Keratinocyte (primary cell): ENCODE results near the gene FAM107B. TPM values are rescaled to one million over a fixed set of nuclear protein-coding genes. Genes with fewer than 3 reads are reported as not detected.

ENCODE experiments used
- DNase-seq: peaks from one replicate; pipeline ENCODE4 v3.0.0-alpha.2; 2011; ENCODE audit warnings: low read depth, missing footprints, low spot score
- FAIRE-seq: peaks from 2 replicates; lab custom pipeline; 2011; peaks lifted over from hg19 to GRCh38; lab: Jason Lieb, UNC
- H2AFZ ChIP-seq: 2 replicates; pipeline ENCODE4 v1.6.0; 2012; ENCODE audit warnings: low read length, control low read depth, inconsistent platforms; ENCODE audit not compliant: control insufficient read depth
- H3K27ac ChIP-seq: 2 replicates; pipeline ENCODE4 v1.5.1; 2011; ENCODE audit warnings: low read length; ENCODE audit not compliant: control insufficient read depth, insufficient read depth
- H3K27me3 ChIP-seq: 3 replicates; pipeline ENCODE4 v1.6.0; 2011; ENCODE audit warnings: low read length; ENCODE audit not compliant: control insufficient read depth, insufficient read depth; ENCODE audit errors: extremely low read depth
- H3K36me3 ChIP-seq, 2 experiments: 2 replicates in 1 of 2; 3 replicates in 1 of 2; pipeline ENCODE4 v1.5.1; 2011; ENCODE audit warnings: low read length in 2 of 2, mild to moderate bottlenecking in 1 of 2; ENCODE audit not compliant: control insufficient read depth in 2 of 2, insufficient read depth in 2 of 2; ENCODE audit errors: extremely low read depth in 1 of 2
- H3K4me1 ChIP-seq: 3 replicates; pipeline ENCODE4 v1.5.1; 2011; ENCODE audit warnings: low read length; ENCODE audit not compliant: control insufficient read depth, insufficient read depth; ENCODE audit errors: extremely low read depth
- H3K4me2 ChIP-seq: 3 replicates; pipeline ENCODE4 v1.6.0; 2011; ENCODE audit warnings: low read depth, low read length; ENCODE audit not compliant: control insufficient read depth, insufficient read depth; ENCODE audit errors: extremely low read depth
- H3K4me3 ChIP-seq, 3 experiments: fragments of 200-600 bp in 1 of 3; sonication (generic) in 1 of 3; 2 replicates in 2 of 3; 3 replicates in 1 of 3; pipeline ENCODE4 v1.5.1; 2011 to 2016; ENCODE audit warnings: low read length in 3 of 3, mild to moderate bottlenecking in 3 of 3, control low read depth in 2 of 3, inconsistent platforms in 1 of 3, low read depth in 1 of 3, mixed read lengths in 1 of 3, mixed run types in 1 of 3, moderate library complexity in 1 of 3; ENCODE audit not compliant: control insufficient read depth in 2 of 3, insufficient read depth in 2 of 3; ENCODE audit errors: extremely low read depth in 1 of 3
- H3K79me2 ChIP-seq: 2 replicates; pipeline ENCODE4 v1.6.0; 2012; ENCODE audit warnings: low read length; ENCODE audit not compliant: control insufficient read depth, insufficient read depth
- H3K9ac ChIP-seq: 3 replicates; pipeline ENCODE4 v1.6.0; 2011; ENCODE audit warnings: low read length; ENCODE audit not compliant: control insufficient read depth, insufficient read depth; ENCODE audit errors: extremely low read depth
- H3K9me1 ChIP-seq: 3 replicates; pipeline ENCODE4 v1.6.0; 2011; ENCODE audit warnings: low read length; ENCODE audit not compliant: control insufficient read depth, insufficient read depth; ENCODE audit errors: extremely low read depth
- H3K9me3 ChIP-seq: 2 replicates; pipeline ENCODE4 v1.5.1; 2012; ENCODE audit warnings: low read depth, low read length; ENCODE audit not compliant: control insufficient read depth
- H4K20me1 ChIP-seq: 3 replicates; pipeline ENCODE4 v1.6.0; 2011; ENCODE audit warnings: low read length; ENCODE audit not compliant: control insufficient read depth, insufficient read depth; ENCODE audit errors: extremely low read depth
- CTCF ChIP-seq, 3 experiments: IDR thresholded peaks in 1 of 3; conservative IDR thresholded peaks in 1 of 3; optimal IDR thresholded peaks in 1 of 3; 2 replicates in 2 of 3; 3 replicates in 1 of 3; pipeline versions ENCODE3 to v1.5.1; 2011; ENCODE audit warnings: low read length in 3 of 3, mild to moderate bottlenecking in 3 of 3, moderate library complexity in 2 of 3, control low read depth in 1 of 3, inconsistent platforms in 1 of 3; ENCODE audit not compliant: insufficient read depth in 2 of 3; ENCODE audit errors: extremely low read depth in 1 of 3
- EZH2 ChIP-seq: IDR thresholded peaks from one replicate; pipeline ENCODE4 v1.6.1; 2012; ENCODE audit warnings: inconsistent platforms, mild to moderate bottlenecking, low read length, moderate library complexity
- dilution Hi-C: fragments of 300-500 bp; cut with MboI; formaldehyde crosslinking; loops from one replicate; pipeline ENCODE4 v1.7.0; 2020; ENCODE audit warnings: low sequenced_read_pairs; ENCODE audit not compliant: extremely low pct_ligation_motif_present
- polyA plus RNA-seq, 5 experiments: library from polyadenylated mRNA; depleted of rRNA in 3 of 5; stranded (reverse) in 3 of 5; stranded (forward) in 1 of 5; unstranded in 1 of 5; fragments of >200 nt; gene quantifications; 1 replicate in 1 of 5; 2 replicates in 3 of 5; 3 replicates in 1 of 5; pipeline versions ENCODE4 v1.2.1 to v1.2.3, GENCODE V29; 2011 to 2012; ENCODE audit warnings: missing spikeins in 2 of 5, low read depth in 1 of 5, low replicate concordance in 1 of 5

FAM107B gene
- polyA plus RNA-seq, 1 donor (not counting 4 experiments of a cell fraction or from before 2014, with no cell fraction given), result 8.7 TPM

GRCh38 chr10:14692344-14693076, 82.2 kb downstream of the FAM107B start:
- Histone ChIP-seq H3K9me3 (no peaks in the 10 kb centered on the region), H3K9me1 (no peaks in the 10 kb centered on the region), H3K79me2 (no peaks in the 10 kb centered on the region), H3K4me1 (no peaks in the 10 kb centered on the region), H2AFZ (no peak overlapping the region), H3K4me3 (no peak overlapping the region), H3K27ac (no peak overlapping the region), H3K27me3 (no peaks in the 10 kb centered on the region), H3K4me2 (no peak overlapping the region), H4K20me1 (no peaks in the 10 kb centered on the region), H3K36me3 (no peaks in the 10 kb centered on the region), H3K9ac (no peak overlapping the region)
- no peak for FAIRE-seq
- dilution Hi-C loops, result no loop called here
- DNase-seq, result no peak
- TF ChIP-seq EZH2 (no peak), CTCF (optimal IDR thresholded peaks at IDR 0.05 in 1 of 3, IDR thresholded peaks at IDR 0.05 in 1 of 3, conservative IDR thresholded peaks at IDR 0.05 in 1 of 3; ENCODE audit: extremely low read depth in 1 of 3, insufficient read depth in 2 of 3, low read length in 3 of 3) (no peak)

DNA sequence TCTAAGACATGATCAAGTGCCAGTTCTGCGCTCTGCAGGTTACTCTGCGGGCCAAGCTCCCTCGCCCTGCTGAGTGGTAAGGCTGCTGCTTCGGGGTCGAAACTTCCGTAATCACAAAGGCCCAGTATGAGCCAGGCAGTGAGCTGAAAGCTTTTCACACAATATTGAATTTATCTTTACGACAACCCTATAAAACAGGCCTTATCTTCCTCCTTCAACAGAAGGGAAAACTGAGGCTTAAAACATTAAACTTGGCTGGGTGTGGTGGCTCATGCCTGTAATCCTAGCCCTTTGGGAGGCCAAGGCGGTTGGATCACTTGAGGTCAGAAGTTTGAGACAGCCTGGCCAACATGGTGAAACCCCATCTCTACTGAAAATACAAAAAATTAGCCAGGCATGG, 83.3 kb downstream of the FAM107B start:
- peaks cover 3% of the 10 kb centered on the region for H3K4me1 ChIP-seq
- H4K20me1 ChIP-seq, result no peaks in the 10 kb centered on the region
- no peak for TF ChIP-seq EZH2
- no peak for TF ChIP-seq CTCF (optimal IDR thresholded peaks at IDR 0.05 in 1 of 3, IDR thresholded peaks at IDR 0.05 in 1 of 3, conservative IDR thresholded peaks at IDR 0.05 in 1 of 3; ENCODE audit: extremely low read depth in 1 of 3, insufficient read depth in 2 of 3, low read length in 3 of 3)
- no peak overlapping the region for H2AFZ ChIP-seq
- H3K4me2 ChIP-seq, result no peak overlapping the region
- FAIRE-seq, result no peak
- H3K27ac ChIP-seq, result no peak overlapping the region
- H3K4me3 ChIP-seq, result no peak overlapping the region
- H3K27me3 ChIP-seq, result no peaks in the 10 kb centered on the region
- no peaks in the 10 kb centered on the region for H3K36me3 ChIP-seq
- no peak overlapping the region for H3K9ac ChIP-seq
- DNase-seq, result no peak
- dilution Hi-C loops, result no loop called here
- no peaks in the 10 kb centered on the region for H3K79me2 ChIP-seq
- no peaks in the 10 kb centered on the region for H3K9me1 ChIP-seq
- H3K9me3 ChIP-seq, result no peaks in the 10 kb centered on the region
